ENCODE data around the gene MYCL. TPM values are rescaled to one million over a fixed set of nuclear protein-coding genes. Genes with fewer than 3 reads are reported as not detected.
"Not testable (repeated sequence)": the region's sequence is repeated elsewhere in the genome, so short reads cannot be mapped to it uniquely, and the experiment has no call there.

The MYCL gene
- total RNA-seq, 2 experiments from 2014 or later = 0.34 TPM; not detected in 1

GRCh38 chr1:39890880-39891279 lies 10.8 kb downstream of the MYCL start:
- POLR2A ChIA-PET = no interaction called here
- peaks cover 39% of the 10 kb centered on the region for H3K27me3 Mint-ChIP-seq
- peaks cover 2% of the 10 kb centered on the region for H3K4me1 Mint-ChIP-seq
- H3K4me3 Mint-ChIP-seq = no peak overlapping the region
- H3K36me3 Mint-ChIP-seq = no peaks in the 10 kb centered on the region
- ATAC-seq (ENCODE audit: low read depth) = no peak
- no peak for DNase-seq
- no peaks in the 10 kb centered on the region for H3K9me3 Mint-ChIP-seq
- no peak overlapping the region for H3K27ac Mint-ChIP-seq

GRCh38 chr1:39890273-39890672 lies 11.4 kb downstream of the MYCL start:
- no peak for ATAC-seq (ENCODE audit: low read depth)
- H3K4me3 Mint-ChIP-seq = no peak overlapping the region

GRCh38 chr1:39886757-39887231 lies 14.9 kb downstream of the MYCL start:
- DNase-seq (no peak), ATAC-seq (ENCODE audit: low read depth) (no peak)
- Mint-ChIP-seq H3K9me3 (no peaks in the 10 kb centered on the region), H3K27me3 (peaks cover 9% of the 10 kb centered on the region), H3K27ac (no peak overlapping the region), H3K36me3 (peaks cover 3% of the 10 kb centered on the region), H3K4me3 (no peak overlapping the region), H3K4me1 (peaks cover 9% of the 10 kb centered on the region)
- POLR2A ChIA-PET = no interaction called here

More at GRCh38 chr1:39890273-39890672, 11.4 kb downstream of the MYCL start:
- Mint-ChIP-seq H3K27me3 (peaks cover 38% of the 10 kb centered on the region), H3K9me3 (no peaks in the 10 kb centered on the region), H3K4me1 (peaks cover 2% of the 10 kb centered on the region), H3K36me3 (no peaks in the 10 kb centered on the region), H3K27ac (no peak overlapping the region)
- POLR2A ChIA-PET = no interaction called here
- no peak for DNase-seq

- POLR2A ChIA-PET = no interaction called here
- Mint-ChIP-seq H3K27ac (no peak overlapping the region), H3K36me3 (peaks cover 6% of the 10 kb centered on the region), H3K9me3 (no peaks in the 10 kb centered on the region), H3K4me3 (no peak overlapping the region), H3K4me1 (peaks cover 16% of the 10 kb centered on the region), H3K27me3 (peaks cover 6% of the 10 kb centered on the region)
- no peak for DNase-seq
- ATAC-seq (ENCODE audit: low read depth) = no peak
Measured at GRCh38 chr1:39885516-39885915, 16.2 kb downstream of the MYCL start.

GRCh38 chr1:39882152-39882551 lies 19.6 kb downstream of the MYCL start:
- Mint-ChIP-seq H3K36me3 (peaks cover 16% of the 10 kb centered on the region), H3K27me3 (no peaks in the 10 kb centered on the region), H3K4me1 (peaks cover 20% of the 10 kb centered on the region), H3K27ac (peak overlapping the region; percentile 27), H3K4me3 (peak overlapping the region; percentile 92), H3K9me3 (no peaks in the 10 kb centered on the region)
- DNase-seq (no peak), ATAC-seq (ENCODE audit: low read depth) (no peak)
- POLR2A ChIA-PET = interaction anchor here (0.6 kb wide), 1 partner anchor 211 kb away, joined by 5 read pairs; no protein-coding TSS in a partner anchor

GRCh38 chr1:39877980-39878956 lies 23.4 kb downstream of the MYCL start:
- no peak for ATAC-seq (ENCODE audit: low read depth)
- POLR2A ChIA-PET = no interaction called here
- no peaks in the 10 kb centered on the region for H3K9me3 Mint-ChIP-seq
- H3K27ac Mint-ChIP-seq = no peak overlapping the region
- no peak for DNase-seq
- H3K4me1 Mint-ChIP-seq = peaks cover 31% of the 10 kb centered on the region
- peaks cover 24% of the 10 kb centered on the region for H3K36me3 Mint-ChIP-seq
- no peak overlapping the region for H3K4me3 Mint-ChIP-seq
- no peaks in the 10 kb centered on the region for H3K27me3 Mint-ChIP-seq

- Mint-ChIP-seq H3K4me3 (no peak overlapping the region), H3K27ac (peak overlapping the region; percentile 36), H3K4me1 (peaks cover 31% of the 10 kb centered on the region), H3K27me3 (no peaks in the 10 kb centered on the region), H3K36me3 (peaks cover 25% of the 10 kb centered on the region), H3K9me3 (no peaks in the 10 kb centered on the region)
- ATAC-seq (ENCODE audit: low read depth) (no peak), DNase-seq (no peak)
- POLR2A ChIA-PET = interaction anchor here (0.5 kb wide), 1 partner anchor 23 kb away, joined by 3 read pairs; no protein-coding TSS in a partner anchor
Measured at GRCh38 chr1:39877231-39877778, 24.4 kb downstream of the MYCL start.

GRCh38 chr1:39876144-39876543 lies 25.6 kb downstream of the MYCL start:
- POLR2A ChIA-PET = no interaction called here
- Mint-ChIP-seq H3K27me3 (no peaks in the 10 kb centered on the region), H3K4me1 (peaks cover 22% of the 10 kb centered on the region), H3K9me3 (no peaks in the 10 kb centered on the region), H3K27ac (no peak overlapping the region), H3K36me3 (peaks cover 28% of the 10 kb centered on the region), H3K4me3 (no peak overlapping the region)
- DNase-seq (no peak), ATAC-seq (ENCODE audit: low read depth) (no peak)

GRCh38 chr1:39872698-39873097 lies 29.0 kb downstream of the MYCL start:
- POLR2A ChIA-PET = interaction anchor here (0.6 kb wide), 2 partner anchors 167 to 362 kb away, joined by 3 to 4 read pairs; partner anchors contain the start of gene CAP1
- no peak for ATAC-seq (ENCODE audit: low read depth)

GRCh38 chr1:39871796-39872195 lies 29.9 kb downstream of the MYCL start:
- H3K9me3 Mint-ChIP-seq = peaks cover 3% of the 10 kb centered on the region
- H3K27ac Mint-ChIP-seq = no peak overlapping the region
- POLR2A ChIA-PET = no interaction called here
- no peaks in the 10 kb centered on the region for H3K27me3 Mint-ChIP-seq
- peaks cover 33% of the 10 kb centered on the region for H3K36me3 Mint-ChIP-seq
- no peak overlapping the region for H3K4me3 Mint-ChIP-seq
- ATAC-seq (ENCODE audit: low read depth) (no peak), DNase-seq (no peak)
- H3K4me1 Mint-ChIP-seq = peaks cover 16% of the 10 kb centered on the region

More at GRCh38 chr1:39872698-39873097, 29.0 kb downstream of the MYCL start:
- H3K27ac Mint-ChIP-seq = no peak overlapping the region
- H3K4me3 Mint-ChIP-seq = no peak overlapping the region
- H3K4me1 Mint-ChIP-seq = peaks cover 18% of the 10 kb centered on the region
- DNase-seq = no peak
- peaks cover 41% of the 10 kb centered on the region for H3K36me3 Mint-ChIP-seq
- peaks cover 3% of the 10 kb centered on the region for H3K9me3 Mint-ChIP-seq
- no peaks in the 10 kb centered on the region for H3K27me3 Mint-ChIP-seq

- not testable (repeated sequence) for H3K27me3 Mint-ChIP-seq; H3K4me3 Mint-ChIP-seq; DNase-seq; H3K9me3 Mint-ChIP-seq; H3K27ac Mint-ChIP-seq; ATAC-seq (ENCODE audit: low read depth)
- peaks cover 14% of the 10 kb centered on the region for H3K4me1 Mint-ChIP-seq
- POLR2A ChIA-PET = interaction anchor here (0.7 kb wide), 1 partner anchor 666 kb away, joined by 3 read pairs; no protein-coding TSS in a partner anchor
- H3K36me3 Mint-ChIP-seq = peaks cover 31% of the 10 kb centered on the region
Measured at GRCh38 chr1:39871043-39871442, 30.7 kb downstream of the MYCL start.

- H3K27me3 Mint-ChIP-seq; DNase-seq; H3K4me3 Mint-ChIP-seq; H3K27ac Mint-ChIP-seq; H3K9me3 Mint-ChIP-seq; POLR2A ChIA-PET; ATAC-seq (ENCODE audit: low read depth): not testable (repeated sequence)
- H3K4me1 Mint-ChIP-seq = peaks cover 15% of the 10 kb centered on the region
- peaks cover 37% of the 10 kb centered on the region for H3K36me3 Mint-ChIP-seq
Measured at GRCh38 chr1:39869538-39870112, 32.1 kb downstream of the MYCL start.

GRCh38 chr1:39866767-39867166 lies 35.0 kb downstream of the MYCL start:
- H3K4me1 Mint-ChIP-seq = peaks cover 11% of the 10 kb centered on the region
- peaks cover 3% of the 10 kb centered on the region for H3K9me3 Mint-ChIP-seq
- no peak overlapping the region for H3K27ac Mint-ChIP-seq
- ATAC-seq (ENCODE audit: low read depth) (no peak), DNase-seq (no peak)
- POLR2A ChIA-PET = no interaction called here
- no peak overlapping the region for H3K4me3 Mint-ChIP-seq
- H3K27me3 Mint-ChIP-seq = no peaks in the 10 kb centered on the region
- peaks cover 38% of the 10 kb centered on the region for H3K36me3 Mint-ChIP-seq

Measured in activated naive CD8-positive, alpha-beta T cell treated with anti-CD3 and anti-CD28 coated beads, Interleukin-2, amount 10 ng/mL, durations not matched to agents 7 days and 5 days (primary cell).